HG03521 (cell line): Measurements from ENCODE around the gene ZNF264.
A peak's percentile ranks its signal among the peaks of the same experiment; 100 is the strongest.
"Not testable (repeated sequence)": the region's sequence is repeated elsewhere in the genome, so short reads cannot be mapped to it uniquely, and the experiment has no call there.

Source experiments
- ATAC-seq: cut with Tn5 transposase; IDR thresholded peaks from one replicate; pipeline ENCODE4 v1.9.1; 2021; ENCODE audit warnings: mild to moderate bottlenecking, moderate library complexity; ENCODE audit not compliant: unreplicated experiment

Gene ZNF264

DNA sequence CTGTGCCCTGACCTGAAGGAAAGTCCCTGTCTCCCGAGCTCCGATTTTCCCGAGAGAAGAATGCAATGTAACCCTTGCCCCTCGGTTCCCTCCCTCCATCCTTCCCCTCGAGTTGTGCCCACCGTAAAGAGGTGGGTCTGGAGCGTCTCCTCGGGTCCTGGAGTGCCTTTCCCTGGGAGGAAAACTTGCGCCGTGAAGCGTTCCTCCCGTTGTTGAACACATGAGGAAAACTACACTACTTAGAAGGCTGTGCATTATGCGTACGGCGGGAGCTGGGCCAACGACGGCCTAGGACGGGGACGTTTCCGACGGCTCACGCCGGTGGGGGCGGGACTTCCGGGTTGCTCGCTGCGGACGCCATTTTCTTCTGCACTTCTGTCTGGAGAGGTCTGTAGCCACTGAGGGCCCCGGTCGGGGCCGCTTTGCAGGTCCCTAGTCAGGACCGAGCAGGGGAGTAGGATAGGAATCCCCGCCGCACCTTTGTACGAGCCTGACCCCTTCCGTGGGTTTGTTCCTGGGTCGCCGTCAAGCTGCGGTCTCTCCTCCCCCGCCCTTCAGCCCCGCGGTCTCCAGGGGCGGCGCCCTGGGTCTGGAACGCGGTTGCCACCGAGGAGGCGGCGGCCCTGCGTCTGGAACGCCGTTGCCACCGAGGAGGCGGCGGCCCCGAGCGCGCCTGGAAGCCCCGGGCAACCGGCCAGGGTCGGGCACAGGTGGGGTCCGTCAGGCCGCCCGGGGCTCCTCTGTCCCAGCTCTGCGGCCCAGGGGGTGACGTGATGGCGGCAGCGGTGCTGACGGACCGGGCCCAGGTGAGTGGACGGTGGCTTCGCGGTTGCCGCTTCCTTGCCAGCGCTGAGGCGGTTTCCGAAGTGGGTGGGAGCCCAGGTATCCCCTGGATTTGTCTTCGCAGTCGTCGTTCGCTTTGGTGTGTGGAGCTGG lies at the start of gene ZNF264:
Gene ZNF264 (plus strand): TSS at position 360 of the 936 bp plus-strand sequence. CDS start 414 bp downstream, at position 774.
- peak; percentile 86 for ATAC-seq

DNA sequence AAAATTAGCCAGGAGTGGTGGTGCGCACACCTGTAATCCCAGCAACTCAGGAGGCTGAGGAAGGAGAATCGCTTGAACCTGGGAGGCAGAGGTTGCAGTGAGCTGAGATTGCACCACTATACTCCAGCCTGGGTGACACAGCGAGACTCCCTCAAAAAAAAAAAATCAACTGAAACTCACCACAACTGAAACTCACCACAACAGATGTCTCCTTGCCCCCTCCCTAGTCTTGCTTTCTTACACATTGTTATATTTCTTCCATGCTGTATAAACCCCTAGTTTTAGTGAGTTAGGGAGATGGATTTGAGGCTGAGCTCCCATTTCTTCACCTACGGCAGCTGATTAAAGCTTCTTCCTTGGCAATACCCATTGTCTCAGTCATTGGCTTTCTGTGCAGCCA lies 49.6 kb upstream of the ZNF264 start:
- no peak for ATAC-seq

DNA sequence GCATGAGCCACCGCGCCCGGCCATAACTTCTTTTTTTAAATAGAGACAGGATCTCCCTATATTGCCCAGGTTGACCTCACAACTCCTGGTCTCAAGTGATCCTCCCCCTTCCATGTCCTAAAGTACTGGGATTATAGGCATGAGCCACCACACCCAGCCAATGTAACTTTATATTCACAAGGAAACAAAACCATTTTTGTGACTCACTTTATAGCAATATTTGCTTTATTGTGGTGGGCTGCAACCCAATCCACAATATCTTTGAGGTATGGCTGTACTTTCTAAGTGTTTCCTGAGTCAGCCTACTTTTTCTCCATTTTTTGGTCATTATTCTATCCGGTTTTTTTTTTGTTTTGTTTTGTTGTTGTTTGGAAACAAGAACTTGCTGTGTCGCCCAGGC lies 38.4 kb upstream of the ZNF264 start:
- ATAC-seq, result no peak

DNA sequence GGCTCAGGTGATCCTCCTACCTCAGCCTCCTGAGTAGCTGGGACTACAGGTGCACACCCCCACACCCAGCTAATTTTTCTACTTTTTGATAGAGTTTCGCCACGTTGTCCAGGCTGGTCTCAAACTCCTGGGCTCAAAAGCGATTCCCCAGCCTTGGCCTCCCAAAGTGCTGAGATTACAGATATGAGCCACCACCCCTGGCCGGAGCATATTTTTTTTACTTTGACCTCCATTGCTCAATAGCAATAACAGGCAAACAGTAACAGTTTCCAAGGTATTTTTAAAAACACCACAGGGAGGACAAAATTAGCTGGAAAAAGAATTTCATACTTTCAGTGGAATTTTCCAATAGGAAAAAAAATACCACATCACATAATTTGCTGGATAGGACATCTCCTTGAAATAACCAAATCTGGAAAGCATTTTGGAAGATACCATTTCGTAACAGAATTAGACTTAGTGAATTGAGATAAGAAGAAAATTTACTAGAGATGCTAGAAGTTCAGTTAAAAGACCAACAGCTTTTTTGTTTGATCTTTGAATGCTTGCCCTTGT lies 29.2 kb upstream of the ZNF264 start:
- ATAC-seq, result no peak

DNA sequence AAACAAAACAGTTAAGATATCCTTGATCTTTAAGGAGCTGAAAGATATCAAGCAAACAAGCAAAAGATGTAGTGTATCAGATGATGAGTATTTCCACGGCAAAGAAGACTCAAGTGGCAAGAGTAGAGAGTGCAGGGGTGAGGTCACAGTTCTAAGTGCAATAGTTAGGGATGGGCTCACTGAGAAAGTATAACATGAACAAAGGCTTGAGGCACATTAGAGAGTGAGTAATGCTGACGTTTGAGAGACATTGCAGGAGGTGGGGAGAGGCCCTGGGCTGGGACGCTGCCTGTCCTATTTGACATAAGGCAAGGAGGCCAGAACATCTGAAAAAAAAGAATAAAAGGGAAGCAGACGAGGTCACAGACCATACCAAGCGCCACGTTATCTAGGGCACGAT lies 25.5 kb upstream of the ZNF264 start:
- ATAC-seq, result no peak

DNA sequence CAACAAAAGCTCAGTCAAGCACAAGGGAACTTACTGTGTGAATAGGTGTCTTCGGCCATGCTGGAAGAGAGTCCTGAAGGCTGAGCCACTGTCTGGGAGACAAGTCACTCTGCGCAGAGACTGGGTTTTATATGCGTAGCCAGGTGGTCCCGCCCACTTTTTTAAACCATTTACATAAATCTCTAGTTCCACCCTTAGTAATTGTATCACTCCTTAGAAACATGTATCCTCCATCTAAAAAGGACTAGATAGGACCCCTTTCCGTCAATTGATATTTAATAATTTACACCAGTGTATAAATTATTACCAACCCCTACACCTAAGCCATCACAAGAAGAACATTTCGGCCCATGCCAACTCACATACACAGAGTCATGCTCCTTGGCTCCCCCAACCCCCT lies 23.9 kb upstream of the ZNF264 start, which contains the start of gene DUXA:
Gene DUXA (minus strand): TSS at position 101 of the 400 bp plus-strand sequence. CDS start 42 bp downstream, at position 59.
- ATAC-seq, result no peak

DNA sequence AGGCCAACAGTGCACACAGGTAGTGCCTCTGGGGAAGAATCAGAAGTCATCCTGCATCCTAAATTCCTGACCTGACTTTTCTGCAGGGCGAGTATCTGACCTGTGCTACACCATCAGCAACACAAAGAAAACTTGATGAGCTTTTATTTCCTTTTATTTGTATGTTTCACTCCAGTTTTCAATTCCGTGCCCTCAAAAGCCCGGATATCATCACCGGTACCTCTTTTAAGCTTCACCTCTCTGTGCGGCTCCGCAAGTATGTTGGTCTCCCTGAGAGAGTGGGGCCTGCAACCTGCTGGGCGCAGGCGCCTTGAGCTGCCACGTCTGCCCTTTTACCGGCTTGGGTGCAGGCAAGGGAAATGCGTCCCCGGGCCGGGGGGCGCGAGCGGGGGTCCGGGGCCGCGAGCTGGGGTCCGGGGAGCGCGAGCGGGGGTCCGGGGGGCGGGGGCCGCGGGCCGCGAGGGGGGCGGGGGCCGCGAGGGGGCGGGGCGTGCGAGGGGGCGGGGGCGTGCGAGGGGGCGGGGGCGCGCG lies 19.7 kb upstream of the ZNF264 start:
- ATAC-seq, result no peak

DNA sequence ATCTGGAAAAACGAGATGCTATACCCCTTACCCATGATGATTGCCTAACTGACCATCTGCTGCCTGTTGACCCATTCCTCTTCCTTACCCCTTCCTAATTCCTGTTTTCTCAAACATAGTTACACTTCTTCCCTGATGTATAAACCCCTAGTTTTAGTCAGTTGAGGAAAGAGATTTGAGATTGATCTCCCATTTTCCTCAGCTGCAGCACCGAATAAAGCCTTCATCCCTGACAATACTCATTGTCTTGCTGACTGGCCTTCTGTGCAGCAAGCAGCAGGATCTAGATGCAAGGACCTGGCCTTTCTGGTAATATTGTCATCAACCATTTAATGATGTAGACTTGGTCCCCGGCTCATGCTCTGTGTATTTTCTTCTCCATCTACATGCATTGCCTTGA lies 999 bp upstream of the ZNF264 start:
- ATAC-seq, result no peak

DNA sequence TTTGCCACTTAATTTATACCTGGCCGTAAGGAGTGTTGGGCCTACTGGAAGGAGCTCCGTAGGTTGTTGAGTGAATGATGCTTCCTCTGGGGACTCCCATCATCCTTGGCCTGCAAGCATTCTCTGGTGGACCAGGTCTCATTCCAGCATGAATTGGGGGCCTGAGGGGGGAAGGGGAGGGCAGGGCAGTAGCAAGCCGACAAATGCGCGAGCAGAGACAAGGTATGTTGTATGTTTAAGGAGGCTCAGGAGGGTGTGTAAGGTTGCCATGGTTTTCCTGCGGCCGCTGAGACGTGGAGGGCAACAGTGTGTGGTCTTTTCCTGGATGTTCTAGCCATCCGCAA lies 749 bp downstream of the ZNF264 start:
- ATAC-seq, result no peak

DNA sequence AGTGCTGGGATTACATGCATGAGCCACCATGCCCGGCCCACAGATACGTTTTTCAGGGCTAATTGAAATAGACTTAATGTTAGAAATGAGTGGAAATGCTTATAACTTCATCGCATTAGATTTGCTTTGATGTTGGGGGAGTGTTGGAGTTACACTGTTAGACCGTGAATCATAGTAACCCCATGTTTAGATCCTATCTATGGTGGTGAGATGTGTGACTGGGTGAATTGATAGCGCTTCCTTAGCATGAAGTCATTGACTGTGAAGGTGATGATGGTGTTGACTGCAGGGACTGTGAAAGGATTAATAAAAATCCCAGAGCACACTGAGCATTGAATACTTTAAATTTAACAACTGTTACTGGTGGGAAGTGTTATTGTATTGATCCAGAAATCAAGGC lies 1.7 kb downstream of the ZNF264 start:
- ATAC-seq, result no peak

DNA sequence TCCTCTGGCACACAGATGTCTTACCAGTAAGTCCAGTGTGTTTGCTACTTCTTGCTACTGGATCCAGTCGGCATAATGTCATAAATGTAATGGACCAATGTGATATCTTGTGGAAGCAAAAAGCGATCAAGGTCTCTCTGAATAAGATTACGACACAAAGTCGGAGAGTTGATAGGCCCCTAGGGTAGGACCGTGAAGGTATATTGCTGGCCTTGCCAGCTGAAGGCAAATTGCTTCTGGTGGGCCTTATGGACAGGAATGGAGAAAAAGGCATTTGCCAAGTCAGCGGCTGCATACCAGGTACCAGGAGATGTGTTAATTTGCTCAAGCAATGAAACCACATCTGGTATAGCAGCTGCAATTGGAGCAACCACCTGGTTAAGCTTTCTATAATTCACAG lies 6.6 kb downstream of the ZNF264 start:
- ATAC-seq, result not testable (repeated sequence)

DNA sequence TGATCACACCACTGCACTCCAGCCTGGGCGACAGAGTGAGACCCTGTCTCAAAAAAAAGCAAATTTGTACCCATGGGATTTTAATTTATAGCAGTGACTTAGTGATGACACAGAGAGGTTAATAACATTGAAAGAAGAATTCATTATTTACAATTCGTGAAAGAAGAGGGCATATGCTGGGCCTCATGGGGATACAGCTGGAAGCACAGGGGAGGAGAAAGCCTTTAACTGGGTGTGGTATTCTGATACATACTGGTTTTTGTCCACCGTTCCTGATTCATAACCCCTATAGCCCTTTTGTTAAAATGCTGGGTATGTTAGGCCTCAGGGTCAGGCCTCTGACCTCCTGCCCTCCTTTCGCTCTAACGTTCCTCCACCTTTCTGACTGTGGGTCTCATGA lies 10.9 kb downstream of the ZNF264 start:
- ATAC-seq, result no peak

DNA sequence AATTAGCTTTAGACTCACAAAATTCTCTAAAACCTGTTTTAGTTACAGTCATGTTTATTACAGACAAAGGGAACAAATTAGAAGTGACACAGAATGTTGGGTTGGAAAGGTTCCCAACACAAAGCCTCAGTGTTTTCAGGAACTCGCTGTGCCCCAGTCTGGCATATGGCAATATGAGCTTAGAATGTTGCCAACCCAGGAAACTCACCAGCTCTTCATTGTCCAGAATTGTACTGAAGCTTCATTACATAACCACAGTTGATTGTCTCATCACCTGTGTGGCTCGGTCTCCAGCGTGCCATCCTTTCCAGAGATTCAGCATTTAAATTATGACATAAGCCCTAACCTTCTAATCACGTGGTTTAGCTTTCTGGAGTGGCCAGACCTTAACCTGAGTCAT lies 19.1 kb downstream of the ZNF264 start:
- ATAC-seq, result no peak

DNA sequence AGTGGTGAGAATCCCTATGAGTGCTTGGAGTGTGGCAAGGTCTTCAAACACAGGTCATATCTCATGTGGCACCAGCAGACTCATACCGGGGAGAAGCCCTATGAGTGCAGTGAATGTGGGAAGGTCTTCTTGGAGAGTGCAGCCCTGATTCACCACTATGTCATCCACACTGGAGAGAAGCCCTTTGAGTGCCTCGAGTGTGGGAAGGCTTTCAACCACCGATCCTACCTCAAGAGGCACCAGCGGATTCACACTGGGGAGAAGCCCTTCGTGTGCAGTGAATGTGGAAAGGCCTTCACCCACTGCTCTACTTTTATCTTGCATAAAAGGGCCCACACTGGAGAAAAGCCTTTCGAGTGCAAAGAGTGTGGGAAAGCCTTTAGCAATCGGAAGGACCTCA lies 20.8 kb downstream of the ZNF264 start:
- no peak for ATAC-seq

DNA sequence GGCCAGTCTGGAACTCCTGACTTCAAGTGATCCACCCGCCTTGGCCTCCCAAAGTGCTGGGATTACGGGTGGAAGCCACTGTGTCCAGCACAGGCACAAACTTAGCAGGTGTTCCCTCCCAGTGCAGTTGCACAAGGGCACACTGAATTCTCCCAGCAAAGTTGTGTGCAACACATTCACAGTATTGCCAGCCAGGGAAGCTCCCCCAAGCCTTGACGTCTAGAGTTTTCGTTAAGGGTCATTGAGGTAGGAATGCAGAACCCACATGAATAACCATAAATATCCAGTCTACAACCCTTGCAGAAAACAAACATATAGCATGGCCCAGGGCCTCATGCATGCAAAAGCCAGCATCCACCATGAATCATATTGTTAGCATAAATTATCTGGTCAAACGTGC lies 36.2 kb downstream of the ZNF264 start:
- no peak for ATAC-seq

DNA sequence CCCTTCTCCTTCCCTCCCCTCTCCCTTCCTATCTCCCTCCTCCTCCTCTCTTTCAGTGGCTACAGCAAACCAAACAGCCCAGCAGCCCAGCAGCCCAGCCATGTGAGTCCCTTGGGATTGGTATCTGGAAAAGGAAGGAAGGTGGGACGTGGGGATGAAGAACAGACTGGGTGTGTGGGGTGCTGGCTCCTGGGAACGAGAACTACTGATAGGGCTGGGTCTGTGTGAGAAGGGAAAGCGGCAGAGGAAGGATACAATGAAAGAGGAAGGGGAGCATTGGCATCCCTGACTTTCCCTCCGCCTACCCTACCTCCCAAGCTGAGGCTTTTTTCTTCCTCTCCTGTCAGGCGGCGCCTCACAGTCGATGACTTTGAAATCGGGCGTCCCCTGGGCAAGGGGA lies 40.4 kb downstream of the ZNF264 start:
- ATAC-seq, result no peak

DNA sequence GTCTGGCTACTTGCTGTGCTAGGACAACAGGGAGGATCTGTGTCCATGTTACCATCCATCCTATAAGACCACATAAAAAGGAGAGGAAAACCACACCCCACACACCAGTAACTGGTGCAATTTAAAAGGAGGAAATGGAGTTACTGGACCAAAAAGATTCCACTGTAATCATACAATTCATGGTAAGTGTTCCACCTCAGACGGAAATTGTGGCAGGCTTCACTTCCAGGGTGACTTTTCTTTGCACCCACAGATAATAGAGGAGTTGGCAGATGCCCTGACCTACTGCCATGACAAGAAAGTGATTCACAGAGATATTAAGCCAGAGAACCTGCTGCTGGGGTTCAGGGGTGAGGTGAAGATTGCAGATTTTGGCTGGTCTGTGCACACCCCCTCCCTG lies 41.9 kb downstream of the ZNF264 start:
- ATAC-seq, result no peak

DNA sequence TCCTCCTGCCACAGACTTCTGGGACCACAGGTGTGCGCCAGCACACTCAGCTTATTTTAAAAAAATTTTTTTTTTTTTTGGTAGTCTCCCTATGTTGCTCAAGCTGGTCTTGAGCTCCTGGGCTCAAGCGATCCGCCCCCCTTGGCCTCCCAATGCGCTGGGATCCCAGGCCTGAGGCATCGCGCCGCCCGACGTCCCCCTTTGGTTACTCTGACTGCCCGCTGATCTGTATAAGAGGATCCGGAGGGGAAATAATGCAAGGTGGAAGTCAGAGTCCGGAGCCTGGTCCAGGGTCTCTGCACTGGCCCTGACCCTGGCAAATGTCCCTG lies 48.6 kb downstream of the ZNF264 start:
- no peak for ATAC-seq

DNA sequence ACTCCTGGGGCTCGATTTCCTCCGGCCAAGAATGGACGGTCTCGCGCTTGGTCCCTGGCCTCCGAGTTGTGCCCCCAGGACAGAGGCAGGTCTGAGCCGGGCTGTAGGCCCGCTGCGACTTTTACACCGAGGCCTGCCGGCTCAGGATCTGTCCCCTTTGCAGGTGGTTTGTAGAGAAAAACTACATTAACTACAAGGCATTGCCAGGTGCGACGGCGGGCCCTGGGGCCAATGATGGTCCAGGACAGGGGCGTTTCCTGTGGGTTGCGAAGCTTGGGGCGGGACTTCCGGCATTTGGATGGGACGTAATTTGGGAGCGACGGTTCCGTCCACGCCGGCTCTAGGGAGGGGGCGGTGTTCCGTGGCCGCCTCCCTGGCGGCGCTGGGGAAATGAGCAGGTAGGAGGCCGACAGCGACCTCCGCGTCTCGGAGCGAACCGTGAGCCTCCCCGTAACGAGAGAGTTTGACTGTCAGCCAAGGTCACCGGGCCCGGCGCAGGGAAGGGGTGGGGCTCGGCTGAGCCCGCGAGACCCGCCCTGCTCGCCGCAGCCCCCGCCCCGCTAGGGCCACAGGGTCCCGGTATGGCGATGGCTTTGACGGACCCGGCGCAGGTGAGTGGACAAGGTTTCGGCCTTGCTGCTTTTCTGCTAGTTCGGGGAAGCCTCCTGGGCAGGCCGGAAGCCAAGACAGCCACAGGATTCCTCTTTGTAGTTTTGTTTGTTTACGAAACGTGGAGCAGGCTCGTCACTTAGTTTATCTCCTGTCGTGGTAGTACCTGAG lies 49.2 kb downstream of the ZNF264 start, which contains the start of gene ZNF805:
Gene ZNF805 (plus strand): TSS at position 322 of the 780 bp plus-strand sequence. CDS start 260 bp downstream, at position 582.
- peak; percentile 92 for ATAC-seq

DNA sequence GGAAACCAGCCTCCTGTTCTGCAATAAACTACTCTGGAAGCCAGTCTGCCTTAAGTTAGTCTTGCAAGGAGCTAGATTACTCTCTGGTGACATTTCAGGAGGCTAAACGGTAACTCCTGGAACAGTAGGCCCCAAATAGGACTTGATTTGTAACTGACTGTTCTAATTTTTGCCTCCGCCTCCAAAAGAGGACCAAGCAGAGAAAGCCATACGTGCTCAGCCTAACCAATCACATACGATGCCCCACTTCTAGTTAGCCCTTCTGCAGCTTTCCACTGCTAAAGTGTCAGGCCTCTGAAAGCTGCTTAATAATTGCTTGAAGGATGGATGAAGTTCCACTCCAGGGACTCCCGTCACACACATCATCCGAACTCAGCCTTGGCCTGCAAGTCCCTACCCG lies 49.9 kb downstream of the ZNF264 start:
- no peak for ATAC-seq

DNA sequence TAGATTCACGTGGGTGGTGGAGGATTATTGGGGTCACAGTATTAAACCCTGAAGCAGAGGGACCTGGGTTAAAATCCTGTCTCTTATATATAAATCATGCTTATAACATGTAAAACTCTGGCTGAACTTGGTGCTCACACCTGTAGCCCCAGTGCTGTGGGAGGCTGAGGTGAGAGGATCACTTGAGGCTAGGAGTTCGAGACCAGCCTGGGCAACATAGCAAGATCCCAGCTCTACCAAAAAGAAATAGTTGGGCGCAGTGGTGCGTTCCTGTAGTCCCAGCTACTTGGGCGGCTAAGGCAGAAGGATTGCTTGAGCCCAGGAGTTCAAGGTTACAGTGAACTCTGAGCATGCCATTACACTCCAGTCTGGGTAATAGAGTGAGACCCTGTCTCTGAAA lies 51.5 kb downstream of the ZNF264 start:
- no peak for ATAC-seq
